OCI-LY7 (cell line): ENCODE measurements around the gene ARHGAP31. TPM values are rescaled to one million over a fixed set of nuclear protein-coding genes. Genes with fewer than 3 reads are reported as not detected.
A peak's percentile ranks its signal among the peaks of the same experiment; 100 is the strongest.

Experiments used
- BruUV-seq: library from RNA; stranded (reverse); fragments of 400-500 nt; replicated peaks from 2 replicates; lab custom pipeline; 2021; lab: Mats Ljungman, UMichigan
- CTCF ChIA-PET: fragments of 300-600 bp; sonication (Branson Sonifier 250); formaldehyde crosslinking; loops from one replicate; lab custom pipeline; 2022; ENCODE audit warnings: antibody characterized with exemption; ENCODE audit not compliant: unreplicated experiment; lab: Charles Lee
- POLR2A ChIA-PET: fragments of 300-600 bp; sonication (Branson Sonifier 250); formaldehyde crosslinking; loops from one replicate; lab custom pipeline; 2022; ENCODE audit warnings: antibody characterized with exemption; lab: Charles Lee
- DNase-seq: peaks from one replicate; pipeline ENCODE4 v3.0.0-alpha.2; 2015; ENCODE audit warnings: low spot score
- H2AFZ ChIP-seq: fragments of 200-600 bp; sonication (generic), shearing (Covaris generic); 2 replicates; pipeline ENCODE4 v1.6.1; 2014; ENCODE audit warnings: mild to moderate bottlenecking, antibody characterized with exemption, low read length, moderate library complexity
- H3K27ac ChIP-seq: fragments of 200-600 bp; sonication (generic); 2 replicates; pipeline ENCODE4 v1.5.1; 2014; ENCODE audit warnings: mixed run types, low read depth, mild to moderate bottlenecking, moderate library complexity, low read length, inconsistent platforms; ENCODE audit not compliant: poor library complexity, severe bottlenecking
- H3K36me3 ChIP-seq: fragments of 200-600 bp; sonication (generic); 2 replicates; pipeline ENCODE4 v1.6.1; 2014; ENCODE audit warnings: mild to moderate bottlenecking, antibody characterized with exemption, low read length, moderate library complexity, mixed read lengths; ENCODE audit not compliant: insufficient read depth
- H3K4me1 ChIP-seq: fragments of 200-600 bp; sonication (generic); 2 replicates; pipeline ENCODE4 v1.5.1; 2014; ENCODE audit warnings: mild to moderate bottlenecking, low read length; ENCODE audit not compliant: insufficient read depth, poor library complexity, severe bottlenecking
- H3K4me2 ChIP-seq: fragments of 200-600 bp; sonication (generic); 2 replicates; pipeline ENCODE4 v1.6.1; 2014; ENCODE audit warnings: mild to moderate bottlenecking, low read length
- H3K4me3 ChIP-seq: fragments of 200-600 bp; sonication (generic); 2 replicates; pipeline ENCODE4 v1.5.1; 2014; ENCODE audit warnings: mild to moderate bottlenecking, low read depth, low read length; ENCODE audit not compliant: poor library complexity, severe bottlenecking
- H3K79me2 ChIP-seq: fragments of 200-600 bp; sonication (generic); 2 replicates; pipeline ENCODE4 v1.6.1; 2016; ENCODE audit warnings: low read depth, mild to moderate bottlenecking, low read length, moderate library complexity, mixed read lengths; ENCODE audit not compliant: insufficient read depth
- H3K9me2 ChIP-seq: fragments of 200-600 bp; sonication (generic); 2 replicates; pipeline ENCODE4 v1.6.1; 2016; ENCODE audit warnings: mild to moderate bottlenecking, low read length, mixed read lengths; ENCODE audit not compliant: insufficient read depth
- H3K9me3 ChIP-seq: fragments of 200-600 bp; sonication (generic); 2 replicates; pipeline ENCODE4 v1.6.1; 2014; ENCODE audit warnings: mild to moderate bottlenecking, mixed run types, low read length, mixed read lengths
- H4K20me1 ChIP-seq: fragments of 200-600 bp; sonication (generic); 2 replicates; pipeline ENCODE4 v1.6.1; 2014; ENCODE audit warnings: mild to moderate bottlenecking, antibody characterized with exemption, low read length, moderate library complexity, mixed read lengths; ENCODE audit not compliant: insufficient read depth
- CTCF ChIP-seq: fragments of 200-600 bp; sonication (generic); conservative IDR thresholded peaks from 2 replicates; pipeline ENCODE4 v1.5.1; 2014; ENCODE audit warnings: mild to moderate bottlenecking, antibody characterized with exemption, low read length, moderate library complexity, mixed read lengths
- EZH2phosphoT487 ChIP-seq: fragments of 200-600 bp; sonication (generic); IDR thresholded peaks from 2 replicates; pipeline ENCODE4 v1.6.1; 2018; ENCODE audit warnings: low read depth, borderline replicate concordance, mild to moderate bottlenecking, mixed run types, antibody characterized with exemption, low read length, moderate library complexity, mixed read lengths
- intact Hi-C: fragments of 100-400 bp; cut with micrococcal nuclease; formaldehyde crosslinking; loops from one replicate; pipeline ENCODE4 v1.10.0; 2022; ENCODE audit not compliant: unreplicated experiment
- total RNA-seq, 2 experiments: library from RNA; depleted of rRNA in 1 of 2; stranded (reverse); fragments of >200 nt in 1 of 2; shearing (Covaris generic) in 1 of 2; gene quantifications; 2 replicates each; pipeline ENCODE4 v1.2.3, GENCODE V29; 2014 to 2022

ARHGAP31 gene
- total RNA-seq, 2 experiments from 2014 or later, result 2.8 to 4.1 TPM

GRCh38 chr3:119433613-119434325 is 139.6 kb downstream of the ARHGAP31 start:
- Histone ChIP-seq H2AFZ (no peak overlapping the region), H4K20me1 (no peaks in the 10 kb centered on the region), H3K79me2 (no peaks in the 10 kb centered on the region), H3K4me3 (no peak overlapping the region), H3K36me3 (peaks cover 94% of the 10 kb centered on the region), H3K9me2 (no peaks in the 10 kb centered on the region), H3K4me2 (no peak overlapping the region), H3K9me3 (peaks cover 2% of the 10 kb centered on the region; the same call in 1 of the 2 replicates), H3K4me1 (no peaks in the 10 kb centered on the region), H3K27ac (no peak overlapping the region)
- no peak for DNase-seq
- TF ChIP-seq EZH2phosphoT487, result no peak
- intact Hi-C loops, result no loop called here
- ChIA-PET CTCF (no interaction called here), POLR2A (interaction anchor here (1.2 to 1.3 kb wide), 2 partner anchors 11 to 28 kb away, joined by 3 to 4 read pairs; no protein-coding TSS in a partner anchor)
- BruUV-seq, result no TSS peak

- H3K36me3 ChIP-seq, result peaks cover 85% of the 10 kb centered on the region
- no peak overlapping the region for H2AFZ ChIP-seq
- H3K79me2 ChIP-seq, result no peaks in the 10 kb centered on the region
- CTCF ChIA-PET, result no interaction called here
- no peak overlapping the region for H3K27ac ChIP-seq
- POLR2A ChIA-PET, result interaction anchor here (1.2 kb wide), 1 partner anchor 12 kb away, joined by 4 read pairs; no protein-coding TSS in a partner anchor
- H3K9me3 ChIP-seq, result no peaks in the 10 kb centered on the region
- intact Hi-C loops, result no loop called here
- BruUV-seq, result no TSS peak
- no peaks in the 10 kb centered on the region for H3K9me2 ChIP-seq
- no peaks in the 10 kb centered on the region for H3K4me1 ChIP-seq
- no peak for TF ChIP-seq EZH2phosphoT487
- TF ChIP-seq CTCF, result peak; percentile 39
- DNase-seq, result no peak
- no peaks in the 10 kb centered on the region for H4K20me1 ChIP-seq
- no peak overlapping the region for H3K4me3 ChIP-seq
- no peak overlapping the region for H3K4me2 ChIP-seq
These were observed 140.5 kb downstream of the ARHGAP31 start for GRCh38 chr3:119434703-119435102.

- Histone ChIP-seq H3K4me2 (no peak overlapping the region), H3K9me2 (no peaks in the 10 kb centered on the region), H3K27ac (no peak overlapping the region), H3K4me1 (no peaks in the 10 kb centered on the region), H3K4me3 (no peak overlapping the region), H3K36me3 (peaks cover 85% of the 10 kb centered on the region), H4K20me1 (no peaks in the 10 kb centered on the region), H2AFZ (no peak overlapping the region), H3K9me3 (0 out of 2 replicates have a peak, but pooled peaks cover 6% of the 10 kb centered on the region), H3K79me2 (no peaks in the 10 kb centered on the region)
- no peak for DNase-seq
- ChIA-PET POLR2A (interaction anchor here (1.6 kb wide), 1 partner anchor 11 kb away, joined by 3 read pairs; no protein-coding TSS in a partner anchor), CTCF (no interaction called here)
- intact Hi-C loops, result no loop called here
- no peak for TF ChIP-seq EZH2phosphoT487
- no peak for TF ChIP-seq CTCF
- no TSS peak for BruUV-seq
These were observed 142.8 kb downstream of the ARHGAP31 start for GRCh38 chr3:119436977-119437376.
